ENCODE data around the gene APOL3.
"Not testable (repeated sequence)": the region's sequence is repeated elsewhere in the genome, so short reads cannot be mapped to it uniquely, and the experiment has no call there.

APOL3 gene

GRCh38 chr22:36192542-36192941, 32.0 kb upstream of the APOL3 start:
- DNase-seq, result no peak

- DNase-seq, result no peak
Measured at GRCh38 chr22:36191106-36191836, 30.7 kb upstream of the APOL3 start.

GRCh38 chr22:36187862-36188261, 27.3 kb upstream of the APOL3 start:
- DNase-seq, result not testable (repeated sequence)

GRCh38 chr22:36185828-36186624, 25.5 kb upstream of the APOL3 start:
- DNase-seq, result no peak

- no peak for DNase-seq
Measured at GRCh38 chr22:36184433-36185025, 24.0 kb upstream of the APOL3 start.

GRCh38 chr22:36183446-36183845, 22.9 kb upstream of the APOL3 start:
- no peak for DNase-seq

GRCh38 chr22:36182857-36183256, 22.3 kb upstream of the APOL3 start:
- no peak for DNase-seq

GRCh38 chr22:36182056-36182455, 21.5 kb upstream of the APOL3 start:
- DNase-seq, result no peak

- DNase-seq, result no peak
Measured at GRCh38 chr22:36180928-36181327, 20.4 kb upstream of the APOL3 start.

- peak; percentile 19 for DNase-seq
Measured at GRCh38 chr22:36180038-36180880, 19.7 kb upstream of the APOL3 start.

GRCh38 chr22:36177160-36177559, 16.6 kb upstream of the APOL3 start:
- DNase-seq, result no peak

- no peak for DNase-seq
Measured at GRCh38 chr22:36175892-36176291, 15.3 kb upstream of the APOL3 start.

- no peak for DNase-seq
Measured at GRCh38 chr22:36171941-36172340, 11.4 kb upstream of the APOL3 start.

GRCh38 chr22:36166518-36167220, 6.1 kb upstream of the APOL3 start:
- DNase-seq, result no peak

- no peak for DNase-seq
Measured at GRCh38 chr22:36166086-36166485, 5.5 kb upstream of the APOL3 start.

GRCh38 chr22:36165141-36165540, 4.6 kb upstream of the APOL3 start:
- no peak for DNase-seq

- no peak for DNase-seq
Measured at GRCh38 chr22:36164621-36165020, 4.1 kb upstream of the APOL3 start.

- DNase-seq, result no peak
Measured at GRCh38 chr22:36163497-36163896, 2.9 kb upstream of the APOL3 start.

GRCh38 chr22:36162127-36163034, 1.8 kb upstream of the APOL3 start:
- no peak for DNase-seq

GRCh38 chr22:36161793-36162126, 1.2 kb upstream of the APOL3 start:
- not testable (repeated sequence) for DNase-seq
